ENCODE results near the gene NDOR1. TPM values are rescaled to one million over a fixed set of nuclear protein-coding genes. Genes with fewer than 3 reads are reported as not detected.

The NDOR1 gene
- polyA plus RNA-seq, 3 donors, result 4.4 to 26.9 (median 5.2) TPM

- H3K4me2 ChIP-seq (replicated peaks; ENCODE audit: extremely low read depth, low read length, poor library complexity, severe bottlenecking), result peak overlapping the region; percentile 79
- Mint-ChIP-seq H3K36me3 (peaks cover 0 to 2% of the 10 kb centered on the region in 2 donors), H3K27me3 (ENCODE audit: low read depth in 3 of 3) (peaks cover 0 to 4% (median 0%) of the 10 kb centered on the region in 3 donors), H3K4me3 (peak overlapping the region; percentile 81 to 83), H3K27ac (peak overlapping the region in 3 of 7 donors; percentile 54 to 74 (median 73)), H3K9me3 (no peaks in the 10 kb centered on the region), H3K4me1 (peaks cover 39% of the 10 kb centered on the region)
- peaks cover 35 to 48% of the 10 kb centered on the region in 2 donors for H3K4me1 ChIP-seq (ENCODE audit: control insufficient read depth in 1 of 2, insufficient read depth in 2 of 2, low read length in 2 of 2)
- TF ChIP-seq CTCF (IDR thresholded peaks at IDR 0.05), result no peak
- H3K27ac ChIP-seq (ENCODE audit: low read depth in 1 of 2, low read length in 2 of 2), result no peak overlapping the region
- peaks cover 0 to 2% of the 10 kb centered on the region in 2 donors for H3K36me3 ChIP-seq (replicated peaks in 1 of 2; ENCODE audit: control insufficient read depth in 1 of 2, insufficient read depth in 2 of 2, low read length in 2 of 2)
- 31% methylated on average over 49 of the region's 51 CpGs for WGBS (ENCODE audit: insufficient coverage)
- peak overlapping the region; percentile 43 for H3K9ac ChIP-seq (ENCODE audit: insufficient read depth, low read length, poor library complexity, severe bottlenecking)
- H3K27me3 ChIP-seq (ENCODE audit: control insufficient read depth in 2 of 2, insufficient read depth in 2 of 2, low read length in 2 of 2), result peaks cover 0 to 4% of the 10 kb centered on the region in 2 donors
- H4K20me1 ChIP-seq (ENCODE audit: insufficient read depth, low read length), result peaks cover 21% of the 10 kb centered on the region
- intact Hi-C loops (cut with micrococcal nuclease), result loop anchor here (1.0 to 5.0 kb wide), 4 partner anchors 11 to 353 kb away; partner anchors contain the start of genes RNF208 (in 2 of the 2), ANAPC2 (in 1 of the 2), MRPL41 (in 1 of the 2) and PNPLA7 (in 1 of the 2)
- DNase-seq, result no peak
- peak overlapping the region in 1 of 3 experiments; percentile 41 for H3K4me3 ChIP-seq (replicated peaks in 1 of 3; ENCODE audit: low read depth in 2 of 3, low read length in 3 of 3)
- H3K79me2 ChIP-seq (ENCODE audit: insufficient read depth, low read length), result peaks cover 36% of the 10 kb centered on the region
- no peak overlapping the region for H2AFZ ChIP-seq (ENCODE audit: insufficient read depth, low read depth, low read length, poor library complexity, severe bottlenecking)
- no peaks in the 10 kb centered on the region for H3K9me3 ChIP-seq (replicated peaks in 1 of 2; ENCODE audit: control insufficient read depth in 1 of 2, insufficient read depth in 1 of 2, low read length in 2 of 2)
These were observed 5.9 kb upstream of the NDOR1 start for GRCh38 chr9:137199411-137200121.

GRCh38 chr9:137200311-137201204 lies 4.9 kb upstream of the NDOR1 start, which contains the start of gene TPRN:
TPRN (minus strand) TSS chr9:137200741; CDS start chr9:137200711, 30 bp downstream.
- Histone ChIP-seq H3K27me3 (ENCODE audit: control insufficient read depth in 2 of 2, insufficient read depth in 2 of 2, low read length in 2 of 2) (peaks cover 0 to 4% of the 10 kb centered on the region in 2 donors), H3K27ac (ENCODE audit: low read depth in 1 of 2, low read length in 2 of 2) (peak within 1 kb of the TSS; percentile 77 to 89), H3K4me2 (replicated peaks; ENCODE audit: extremely low read depth, low read length, poor library complexity, severe bottlenecking) (peak within 1 kb of the TSS; percentile 79), H3K36me3 (replicated peaks in 1 of 2; ENCODE audit: control insufficient read depth in 1 of 2, insufficient read depth in 2 of 2, low read length in 2 of 2) (peaks cover 0 to under 1% of the 10 kb centered on the region in 2 donors), H2AFZ (ENCODE audit: insufficient read depth, low read depth, low read length, poor library complexity, severe bottlenecking) (peak within 1 kb of the TSS; percentile 74), H3K4me3 (replicated peaks in 1 of 3; ENCODE audit: low read depth in 2 of 3, low read length in 3 of 3) (peak within 1 kb of the TSS; percentile 47 to 74 (median 68)), H3K9ac (ENCODE audit: insufficient read depth, low read length, poor library complexity, severe bottlenecking) (peak within 1 kb of the TSS; percentile 64), H3K4me1 (ENCODE audit: control insufficient read depth in 1 of 2, insufficient read depth in 2 of 2, low read length in 2 of 2) (peaks cover 41 to 55% of the 10 kb centered on the region in 2 donors), H4K20me1 (ENCODE audit: insufficient read depth, low read length) (peaks cover 25% of the 10 kb centered on the region), H3K79me2 (ENCODE audit: insufficient read depth, low read length) (peaks cover 43% of the 10 kb centered on the region), H3K9me3 (replicated peaks in 1 of 2; ENCODE audit: control insufficient read depth in 1 of 2, insufficient read depth in 1 of 2, low read length in 2 of 2) (no peaks in the 10 kb centered on the region)
- H3K4me3 Mint-ChIP-seq, result peak within 1 kb of the TSS; percentile 81 to 88
- H3K9me3 Mint-ChIP-seq, result no peaks in the 10 kb centered on the region
- DNase-seq, result peak; percentile 98 to 100 (median 99)
- H3K27me3 Mint-ChIP-seq (ENCODE audit: low read depth in 3 of 3), result peaks cover 0 to 4% (median 0%) of the 10 kb centered on the region in 3 donors
- peaks cover 0 to 2% of the 10 kb centered on the region in 2 donors for H3K36me3 Mint-ChIP-seq
- no peak for TF ChIP-seq CTCF (IDR thresholded peaks at IDR 0.05)
- under 1% methylated on average over 118 of the region's 118 CpGs for WGBS (ENCODE audit: insufficient coverage)
- H3K27ac Mint-ChIP-seq, result peak within 1 kb of the TSS; percentile 77 to 92 (median 89)
- intact Hi-C loops (cut with micrococcal nuclease), result loop anchor here (1.0 to 5.0 kb wide), 4 partner anchors 12 to 352 kb away; partner anchors contain the start of genes RNF208 (in 2 of the 2), ANAPC2 (in 1 of the 2), MRPL41 (in 1 of the 2) and PNPLA7 (in 1 of the 2)
- peaks cover 43% of the 10 kb centered on the region for H3K4me1 Mint-ChIP-seq

Measured in CD14-positive monocyte (primary cell).